ENCODE measurements around the gene CPZ.

CPZ gene

DNA sequence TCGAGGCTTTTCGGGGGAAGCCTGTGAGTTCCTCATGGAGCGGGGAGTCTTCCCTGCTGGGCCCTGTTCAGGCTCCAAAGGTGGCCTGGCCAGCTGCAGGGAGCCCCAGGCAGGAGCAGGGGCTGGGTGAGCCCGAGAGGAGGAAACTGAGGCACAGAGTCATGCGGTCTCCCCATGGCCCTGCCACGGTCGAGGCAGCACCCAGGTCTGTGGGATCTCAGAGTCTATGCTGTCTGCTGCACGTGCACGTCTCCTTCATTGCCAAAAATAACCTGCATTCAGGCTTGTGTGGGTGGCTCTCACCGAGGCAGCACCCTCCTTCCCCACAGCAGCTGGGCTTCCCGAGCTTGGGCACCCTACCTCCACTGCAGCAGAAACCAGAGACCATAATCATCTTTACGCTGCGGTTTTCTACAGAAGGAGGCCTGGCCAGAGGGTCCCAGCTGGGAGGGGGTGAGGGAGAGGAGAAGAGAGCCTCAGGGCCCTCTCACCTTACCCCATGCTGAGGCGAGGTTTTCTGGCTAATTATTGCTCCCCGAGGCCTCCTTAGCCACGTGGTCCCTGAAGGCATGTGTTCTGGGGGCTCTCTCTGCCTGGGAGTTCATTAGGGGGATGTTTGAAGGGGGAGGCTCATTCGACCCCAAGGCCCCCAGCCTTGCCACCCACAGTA lies 64.3 kb downstream of the CPZ start:
- TF ChIP-seq FOXP2 (optimal IDR thresholded peaks at IDR 0.05; ENCODE audit: borderline replicate concordance, extremely low read depth, extremely low read length, insufficient read depth): no peak
- TF ChIP-seq SIN3A (IDR thresholded peaks at IDR 0.05; ENCODE audit: borderline replicate concordance, insufficient read depth, low read length): no peak
- TF ChIP-seq POLR2AphosphoS5 (IDR thresholded peaks at IDR 0.05; ENCODE audit: low read depth, low read length): no peak
- TF ChIP-seq TAF1 (IDR thresholded peaks at IDR 0.05; ENCODE audit: borderline replicate concordance, insufficient read depth, low read length): no peak

- no peak for TF ChIP-seq FOXP2 (optimal IDR thresholded peaks at IDR 0.05; ENCODE audit: borderline replicate concordance, extremely low read depth, extremely low read length, insufficient read depth)
- no peak for TF ChIP-seq TAF1 (IDR thresholded peaks at IDR 0.05; ENCODE audit: borderline replicate concordance, insufficient read depth, low read length)
- no peak for TF ChIP-seq POLR2AphosphoS5 (IDR thresholded peaks at IDR 0.05; ENCODE audit: low read depth, low read length)
- TF ChIP-seq REST (IDR thresholded peaks at IDR 0.05; ENCODE audit: insufficient read depth in 1 of 2, low read depth in 2 of 2, low read length in 2 of 2): no peak
- no peak for TF ChIP-seq SIN3A (IDR thresholded peaks at IDR 0.05; ENCODE audit: borderline replicate concordance, insufficient read depth, low read length)
These were observed 65.0 kb downstream of the CPZ start for GRCh38 chr4:8657381-8658088.

DNA sequence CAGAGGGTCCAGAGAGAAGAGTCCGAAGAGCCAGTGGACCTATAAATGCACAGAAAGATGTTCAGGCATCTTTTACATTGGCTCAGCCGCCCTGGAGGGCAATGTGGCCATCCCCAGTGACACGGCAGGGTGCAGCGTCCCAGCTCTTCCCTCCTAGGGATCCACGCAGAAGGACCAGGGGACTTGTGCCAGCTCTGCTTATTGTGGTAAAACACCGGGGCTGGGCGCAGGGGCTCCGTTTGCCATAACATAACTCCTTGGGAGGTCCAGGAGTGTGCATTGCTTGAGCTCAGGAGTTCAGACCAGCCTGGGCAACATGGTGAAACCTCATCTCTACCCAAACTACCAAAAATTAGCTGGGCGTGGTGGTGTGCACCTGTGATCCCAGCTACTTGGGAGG lies 70.2 kb downstream of the CPZ start:
- no peak for TF ChIP-seq REST (IDR thresholded peaks at IDR 0.05; ENCODE audit: insufficient read depth in 1 of 2, low read depth in 2 of 2, low read length in 2 of 2)
- no peak for TF ChIP-seq FOXP2 (optimal IDR thresholded peaks at IDR 0.05; ENCODE audit: borderline replicate concordance, extremely low read depth, extremely low read length, insufficient read depth)
- no peak for TF ChIP-seq SIN3A (IDR thresholded peaks at IDR 0.05; ENCODE audit: borderline replicate concordance, insufficient read depth, low read length)

GRCh38 chr4:8664031-8664805 lies 71.7 kb downstream of the CPZ start:
- TF ChIP-seq SIN3A (IDR thresholded peaks at IDR 0.05; ENCODE audit: borderline replicate concordance, insufficient read depth, low read length): no peak
- no peak for TF ChIP-seq POLR2AphosphoS5 (IDR thresholded peaks at IDR 0.05; ENCODE audit: low read depth, low read length)
- no peak for TF ChIP-seq FOXP2 (optimal IDR thresholded peaks at IDR 0.05; ENCODE audit: borderline replicate concordance, extremely low read depth, extremely low read length, insufficient read depth)

GRCh38 chr4:8664976-8665375 lies 72.4 kb downstream of the CPZ start:
- TF ChIP-seq FOXP2 (optimal IDR thresholded peaks at IDR 0.05; ENCODE audit: borderline replicate concordance, extremely low read depth, extremely low read length, insufficient read depth) (no peak), SIN3A (IDR thresholded peaks at IDR 0.05; ENCODE audit: borderline replicate concordance, insufficient read depth, low read length) (no peak), POLR2AphosphoS5 (IDR thresholded peaks at IDR 0.05; ENCODE audit: low read depth, low read length) (no peak), TAF1 (IDR thresholded peaks at IDR 0.05; ENCODE audit: borderline replicate concordance, insufficient read depth, low read length) (no peak), REST (IDR thresholded peaks at IDR 0.05; ENCODE audit: insufficient read depth in 1 of 2, low read depth in 2 of 2, low read length in 2 of 2) (no peak)

Data from PFSK-1 (cell line).